MM.1S (cell line): ENCODE results near the gene C1orf226.

Source experiments
- DNase-seq: peaks from one replicate; pipeline ENCODE4 v3.0.0-alpha.2; 2015
- H2AFZ ChIP-seq: fragments of 300-600 bp; sonication (generic); 2 replicates; pipeline ENCODE4 v1.6.0; 2016; ENCODE audit warnings: antibody characterized with exemption, low read length
- H3F3A ChIP-seq: fragments of 300-600 bp; sonication (generic); 2 replicates; pipeline ENCODE4 v1.6.1; 2016; ENCODE audit warnings: mild to moderate bottlenecking, antibody characterized with exemption, low read length, moderate library complexity, mixed read lengths; ENCODE audit not compliant: insufficient read depth
- H3K27ac ChIP-seq: fragments of 300-600 bp; sonication (generic); 2 replicates; pipeline ENCODE4 v1.5.1; 2016; ENCODE audit warnings: mild to moderate bottlenecking, low read length
- H3K27me3 ChIP-seq: fragments of 300-600 bp; sonication (generic); replicated peaks from 2 replicates; pipeline ENCODE4 v1.6.0; 2016; ENCODE audit warnings: low read length; ENCODE audit not compliant: insufficient read depth
- H3K36me3 ChIP-seq: fragments of 300-600 bp; sonication (generic); replicated peaks from 2 replicates; pipeline ENCODE4 v1.6.1; 2016; ENCODE audit warnings: mild to moderate bottlenecking, low read length, mixed read lengths; ENCODE audit not compliant: insufficient read depth
- H3K4me1 ChIP-seq: fragments of 300-600 bp; sonication (generic); 2 replicates; pipeline ENCODE4 v1.6.1; 2016; ENCODE audit warnings: low read length, mixed read lengths
- H3K4me2 ChIP-seq: fragments of 300-600 bp; sonication (generic); 2 replicates; pipeline ENCODE4 v1.6.0; 2016; ENCODE audit warnings: low read depth, low read length
- H3K4me3 ChIP-seq: fragments of 300-600 bp; sonication (generic); 2 replicates; pipeline ENCODE4 v1.5.1; 2016; ENCODE audit warnings: low read length, mixed read lengths
- H3K79me2 ChIP-seq: fragments of 300-600 bp; sonication (generic); 2 replicates; pipeline ENCODE4 v1.6.1; 2016; ENCODE audit warnings: mixed run types, low read length, mixed read lengths
- H3K9ac ChIP-seq: fragments of 300-600 bp; sonication (generic); 2 replicates; pipeline ENCODE4 v1.6.1; 2016; ENCODE audit warnings: low read length, mixed read lengths
- H3K9me2 ChIP-seq: fragments of 300-600 bp; sonication (generic); replicated peaks from 2 replicates; pipeline ENCODE4 v1.6.1; 2016; ENCODE audit warnings: mild to moderate bottlenecking, low read length, mixed read lengths; ENCODE audit not compliant: insufficient read depth
- H3K9me3 ChIP-seq: fragments of 300-600 bp; sonication (generic); replicated peaks from 2 replicates; pipeline ENCODE4 v1.6.1; 2016; ENCODE audit warnings: mild to moderate bottlenecking, low read length, mixed read lengths; ENCODE audit not compliant: insufficient read depth
- H4K20me1 ChIP-seq: fragments of 300-600 bp; sonication (generic); 2 replicates; pipeline ENCODE4 v1.6.1; 2016; ENCODE audit warnings: mild to moderate bottlenecking, low read length, moderate library complexity, mixed read lengths; ENCODE audit not compliant: insufficient read depth
- EZH2 ChIP-seq: fragments of 300-600 bp; sonication (generic); optimal IDR thresholded peaks from 2 replicates; pipeline ENCODE3; 2017; ENCODE audit warnings: low read depth, mild to moderate bottlenecking, antibody characterized with exemption, low read length, mixed read lengths
- EZH2phosphoT487 ChIP-seq: fragments of 300-600 bp; sonication (generic); IDR thresholded peaks from 2 replicates; pipeline ENCODE4 v1.6.1; 2018; ENCODE audit warnings: antibody characterized with exemption, low read length
- TF ChIP-seq, protein P1 (sequence below): fragments of 300-600 bp; sonication (generic); IDR thresholded peaks from 2 replicates; pipeline ENCODE4 v1.5.1; 2016; ENCODE audit warnings: antibody characterized with exemption, low read length, mixed read lengths

C1orf226 gene

DNA sequence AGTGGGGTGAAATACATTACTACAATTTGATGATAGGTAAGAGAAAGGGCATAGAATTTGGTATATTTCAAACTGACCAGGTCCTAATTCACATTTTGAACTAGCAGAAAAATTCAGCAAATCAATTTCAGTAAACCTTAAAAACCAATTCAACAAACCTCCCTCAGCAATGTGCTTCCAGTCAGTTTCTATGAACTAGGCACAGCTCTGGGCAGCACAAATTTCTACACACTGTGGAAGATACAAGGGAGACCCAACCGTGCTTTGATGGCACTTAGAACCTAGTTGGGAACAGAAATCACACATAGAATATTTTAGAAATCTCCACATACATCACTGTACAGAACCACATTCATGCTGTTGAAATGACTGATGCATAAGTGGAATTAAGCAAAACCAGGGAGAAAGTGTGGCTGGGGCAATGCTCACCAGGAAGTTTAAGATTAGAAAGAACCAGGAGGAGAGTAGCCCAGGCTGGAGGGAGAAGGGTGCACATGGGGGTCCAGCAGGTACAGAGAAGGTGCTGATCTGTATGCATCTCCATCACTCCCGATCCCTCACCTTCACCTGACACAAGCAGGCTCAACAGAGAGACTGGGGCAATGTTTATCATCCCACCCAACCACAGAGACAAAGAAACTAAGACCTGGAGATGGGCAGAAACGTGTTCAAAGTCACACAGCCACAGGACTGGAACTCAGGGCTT is 14.8 kb downstream of the C1orf226 start:
- no peaks in the 10 kb centered on the region for H3K9me3 ChIP-seq
- no peak overlapping the region for H3K4me2 ChIP-seq
- no peaks in the 10 kb centered on the region for H3K9me2 ChIP-seq
- no peak for TF ChIP-seq EZH2phosphoT487
- TF ChIP-seq, protein P1, sequence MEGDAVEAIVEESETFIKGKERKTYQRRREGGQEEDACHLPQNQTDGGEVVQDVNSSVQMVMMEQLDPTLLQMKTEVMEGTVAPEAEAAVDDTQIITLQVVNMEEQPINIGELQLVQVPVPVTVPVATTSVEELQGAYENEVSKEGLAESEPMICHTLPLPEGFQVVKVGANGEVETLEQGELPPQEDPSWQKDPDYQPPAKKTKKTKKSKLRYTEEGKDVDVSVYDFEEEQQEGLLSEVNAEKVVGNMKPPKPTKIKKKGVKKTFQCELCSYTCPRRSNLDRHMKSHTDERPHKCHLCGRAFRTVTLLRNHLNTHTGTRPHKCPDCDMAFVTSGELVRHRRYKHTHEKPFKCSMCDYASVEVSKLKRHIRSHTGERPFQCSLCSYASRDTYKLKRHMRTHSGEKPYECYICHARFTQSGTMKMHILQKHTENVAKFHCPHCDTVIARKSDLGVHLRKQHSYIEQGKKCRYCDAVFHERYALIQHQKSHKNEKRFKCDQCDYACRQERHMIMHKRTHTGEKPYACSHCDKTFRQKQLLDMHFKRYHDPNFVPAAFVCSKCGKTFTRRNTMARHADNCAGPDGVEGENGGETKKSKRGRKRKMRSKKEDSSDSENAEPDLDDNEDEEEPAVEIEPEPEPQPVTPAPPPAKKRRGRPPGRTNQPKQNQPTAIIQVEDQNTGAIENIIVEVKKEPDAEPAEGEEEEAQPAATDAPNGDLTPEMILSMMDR, result no peak
- TF ChIP-seq EZH2, result no peak
- H3K27me3 ChIP-seq, result no peaks in the 10 kb centered on the region
- no peak overlapping the region for H3K27ac ChIP-seq
- H2AFZ ChIP-seq, result no peak overlapping the region
- H3K4me3 ChIP-seq, result no peak overlapping the region
- no peaks in the 10 kb centered on the region for H4K20me1 ChIP-seq
- no peaks in the 10 kb centered on the region for H3K79me2 ChIP-seq
- no peaks in the 10 kb centered on the region for H3K36me3 ChIP-seq
- no peak for DNase-seq
- no peak overlapping the region for H3K9ac ChIP-seq
- no peaks in the 10 kb centered on the region for H3F3A ChIP-seq
- H3K4me1 ChIP-seq, result no peaks in the 10 kb centered on the region

DNA sequence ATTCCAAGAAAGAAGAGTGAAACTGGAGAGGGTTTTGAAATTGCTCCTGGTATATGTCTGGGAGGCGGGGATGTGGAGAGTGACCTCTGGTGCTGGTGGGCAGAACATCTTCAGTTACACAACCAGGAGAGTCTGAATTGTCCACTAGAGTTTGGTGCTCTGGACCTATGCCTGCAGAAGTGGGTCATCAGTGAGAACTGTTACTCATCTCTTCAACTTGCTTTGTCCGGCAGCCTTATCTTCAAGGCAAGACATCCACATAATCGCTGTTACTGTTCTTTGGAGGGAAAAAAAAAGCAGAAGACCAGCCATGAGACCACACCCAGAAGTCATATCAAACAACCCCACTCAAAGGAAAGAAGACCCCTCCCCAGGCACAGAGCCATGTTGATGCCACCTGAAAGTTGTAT is 15.5 kb downstream of the C1orf226 start:
- Histone ChIP-seq H3K4me3 (no peak overlapping the region), H4K20me1 (no peaks in the 10 kb centered on the region), H3K27ac (no peak overlapping the region), H3K4me1 (no peaks in the 10 kb centered on the region), H3K9me2 (no peaks in the 10 kb centered on the region), H3K9ac (no peak overlapping the region), H3K4me2 (no peak overlapping the region), H3K9me3 (no peaks in the 10 kb centered on the region), H3K27me3 (no peaks in the 10 kb centered on the region), H2AFZ (no peak overlapping the region), H3F3A (no peaks in the 10 kb centered on the region), H3K79me2 (no peaks in the 10 kb centered on the region), H3K36me3 (no peaks in the 10 kb centered on the region)
- no peak for TF ChIP-seq EZH2phosphoT487
- TF ChIP-seq, protein P1, result no peak
- no peak for TF ChIP-seq EZH2
- no peak for DNase-seq

DNA sequence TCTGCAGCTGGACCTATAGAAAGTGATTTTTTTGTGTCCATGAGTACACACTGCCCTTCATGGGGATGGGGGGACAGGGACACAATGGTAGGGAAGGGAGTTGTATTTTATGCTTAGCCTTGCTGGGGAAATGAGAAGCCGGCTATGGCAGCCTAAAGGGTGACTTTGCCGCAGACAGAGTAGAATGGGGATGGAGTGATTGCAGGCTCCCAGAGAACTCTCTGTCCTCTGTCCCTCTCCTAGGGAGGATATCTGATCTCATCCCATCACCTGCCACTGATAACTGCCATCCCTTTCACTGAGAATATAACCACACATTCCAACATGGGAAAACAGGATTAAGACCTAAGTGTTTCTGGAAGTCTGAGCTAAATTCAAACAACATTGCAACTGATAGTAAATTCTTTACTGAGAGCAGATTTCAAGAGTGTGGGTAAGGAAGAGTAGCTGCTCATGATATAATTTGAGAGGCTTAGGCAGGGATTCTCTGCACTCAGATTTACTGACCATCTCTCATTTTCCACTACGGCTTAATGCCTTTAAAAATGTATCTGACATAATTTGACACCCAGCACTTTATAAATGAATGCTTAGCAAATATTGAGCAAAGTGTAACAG is 16.5 kb downstream of the C1orf226 start:
- no peak for DNase-seq
- TF ChIP-seq EZH2phosphoT487, result no peak
- TF ChIP-seq, protein P1, result no peak
- TF ChIP-seq EZH2, result no peak
- Histone ChIP-seq H4K20me1 (no peaks in the 10 kb centered on the region), H3K9me2 (no peaks in the 10 kb centered on the region), H3K27me3 (no peaks in the 10 kb centered on the region), H3K27ac (no peak overlapping the region), H3K36me3 (no peaks in the 10 kb centered on the region), H2AFZ (no peak overlapping the region), H3K4me1 (no peaks in the 10 kb centered on the region), H3K9ac (no peak overlapping the region), H3F3A (no peaks in the 10 kb centered on the region), H3K79me2 (no peaks in the 10 kb centered on the region), H3K9me3 (no peaks in the 10 kb centered on the region), H3K4me3 (no peak overlapping the region), H3K4me2 (no peak overlapping the region)
